ENCODE data around the gene MND1.

The MND1 gene, protein sequence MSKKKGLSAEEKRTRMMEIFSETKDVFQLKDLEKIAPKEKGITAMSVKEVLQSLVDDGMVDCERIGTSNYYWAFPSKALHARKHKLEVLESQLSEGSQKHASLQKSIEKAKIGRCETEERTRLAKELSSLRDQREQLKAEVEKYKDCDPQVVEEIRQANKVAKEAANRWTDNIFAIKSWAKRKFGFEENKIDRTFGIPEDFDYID
- total RNA-seq = 0 to 0.39 (median 0.07) reads per million in 3 experiments

- DNase-seq = peak; percentile 83
Observed at GRCh38 chr4:153344131-153345011, at the start of gene MND1. Gene MND1, plus strand, starts transcription at chr4:153344688. Its CDS starts 50 bp downstream, at chr4:153344738.

- no peak for DNase-seq
Observed at GRCh38 chr4:153295131-153295755, 49.2 kb upstream of the MND1 start.

DNA sequence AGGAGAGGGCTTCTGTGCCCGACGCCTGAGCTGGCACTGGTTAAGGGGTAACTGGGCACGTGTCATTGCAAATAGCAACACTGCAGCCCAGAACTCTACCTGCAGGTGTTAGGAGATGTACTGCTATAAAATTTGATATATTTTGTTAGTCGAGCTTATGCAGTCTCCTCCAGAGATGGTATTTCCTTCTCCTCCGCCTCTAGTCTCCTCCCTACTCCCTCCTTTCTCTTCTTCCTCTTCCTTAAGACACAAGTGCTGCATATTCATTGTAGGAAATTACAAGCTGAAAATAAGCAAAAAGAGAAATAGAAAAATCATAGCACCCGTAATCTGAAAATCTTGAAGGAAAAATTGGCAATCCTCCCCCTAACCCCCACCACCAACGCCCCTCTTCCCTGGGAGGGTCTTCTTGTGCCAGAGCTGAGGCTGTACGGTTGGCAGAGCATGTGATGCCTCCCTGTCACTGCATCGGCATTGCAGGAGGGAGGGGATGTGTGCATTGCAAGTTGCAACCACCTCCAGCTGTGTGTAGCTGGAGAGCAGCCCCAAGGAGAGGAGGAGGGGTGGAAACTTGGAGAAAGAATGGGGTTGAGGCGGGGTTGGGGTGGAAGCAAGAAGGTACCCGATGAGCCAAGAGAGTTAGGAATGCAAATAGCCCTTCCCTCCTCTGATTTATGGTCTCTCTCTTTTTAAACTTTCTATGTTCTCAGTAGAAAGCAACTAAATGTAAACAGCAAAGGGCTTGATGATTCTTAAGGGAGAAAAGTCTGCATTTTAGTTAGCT lies 48.3 kb upstream of the MND1 start:
- DNase-seq = no peak

DNA sequence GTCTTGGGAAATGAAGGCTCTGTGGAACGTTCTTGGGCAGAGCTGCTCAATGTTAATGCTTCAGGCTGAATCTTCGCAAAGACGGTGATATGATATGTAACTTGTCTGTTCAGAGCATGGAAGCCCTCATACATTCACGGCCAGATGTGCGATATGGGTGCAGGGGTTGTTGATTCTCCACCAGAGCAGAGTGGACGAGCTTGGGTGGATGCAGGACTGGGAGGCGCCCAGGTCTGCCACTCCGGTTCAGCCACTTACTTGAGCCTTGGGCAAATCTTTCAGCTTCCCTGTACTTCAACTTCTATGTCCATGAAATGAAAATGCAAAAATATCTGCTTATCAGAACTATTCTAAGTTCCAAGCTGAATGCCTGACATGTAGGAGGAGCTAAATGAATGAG lies 47.4 kb upstream of the MND1 start:
- DNase-seq = no peak

DNA sequence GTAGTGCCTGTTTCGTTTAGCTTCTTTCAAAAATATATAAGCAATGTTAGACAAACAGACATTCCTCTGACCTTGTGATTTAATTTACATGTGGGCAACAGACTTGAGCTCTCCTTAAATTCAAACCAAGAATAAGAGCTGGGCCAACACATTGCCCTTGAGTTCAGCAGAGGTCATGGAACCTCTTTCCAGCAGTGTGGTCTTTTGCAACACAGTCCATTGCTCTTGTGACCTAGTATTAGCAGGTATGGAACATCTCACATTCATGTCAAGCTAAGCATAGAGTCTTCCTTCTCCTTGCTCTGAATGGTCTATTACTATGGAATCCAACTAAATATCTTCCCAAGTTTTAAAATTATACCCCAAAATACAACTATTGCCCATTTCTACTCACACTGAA lies 33.7 kb upstream of the MND1 start:
- no peak for DNase-seq

GRCh38 chr4:153314915-153315314 lies 29.6 kb upstream of the MND1 start:
- no peak for DNase-seq

DNA sequence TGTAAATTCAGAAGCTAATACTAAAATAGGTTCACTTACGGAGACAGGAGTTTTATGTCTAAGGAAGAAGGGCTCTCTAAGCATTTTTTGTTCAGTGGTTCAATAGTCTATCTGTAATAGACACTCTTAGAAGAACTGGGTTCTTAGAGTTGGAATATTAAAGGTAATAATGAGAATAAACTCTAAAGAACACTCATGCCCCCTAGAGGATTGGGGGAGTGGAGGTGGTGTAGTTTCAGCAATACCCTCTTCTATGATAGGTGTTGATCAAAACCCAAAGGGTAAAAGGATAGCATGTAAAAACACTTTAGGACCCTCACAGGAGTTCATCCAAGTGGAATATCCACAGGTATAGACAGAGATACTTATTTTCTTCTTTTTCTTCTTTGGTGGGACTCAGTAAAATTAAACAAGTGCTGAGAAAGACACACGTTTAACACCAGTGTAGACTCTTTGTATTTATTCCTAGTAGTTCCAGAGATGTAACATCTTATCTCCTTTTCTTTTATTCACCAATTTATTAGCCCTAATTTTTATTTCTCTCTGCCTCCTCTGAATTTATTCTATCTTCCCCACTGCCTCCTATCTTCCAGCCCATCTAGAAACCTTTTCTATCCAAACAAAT lies 25.7 kb upstream of the MND1 start:
- peak; percentile 28 for DNase-seq

GRCh38 chr4:153322791-153323190 lies 21.7 kb upstream of the MND1 start:
- DNase-seq = no peak

DNA sequence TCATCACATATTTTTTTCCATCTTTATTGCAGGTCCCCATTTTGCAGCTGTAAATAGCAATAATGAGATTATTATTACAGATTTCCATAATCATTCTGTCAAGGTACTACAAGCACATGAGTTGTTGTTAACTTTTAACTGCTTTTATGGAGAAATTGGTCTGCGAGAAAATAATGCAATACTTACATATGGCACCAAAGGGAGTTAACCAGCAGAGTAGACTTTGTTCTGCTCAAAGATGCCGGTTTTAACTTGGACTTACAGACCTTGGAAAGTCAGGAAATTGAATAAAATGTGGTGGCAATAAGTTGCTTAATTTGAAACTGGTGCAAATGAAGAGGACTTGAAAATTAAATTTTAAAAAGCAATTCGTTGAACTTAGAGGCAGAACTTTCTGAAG lies 20.4 kb upstream of the MND1 start:
- no peak for DNase-seq

- DNase-seq = no peak
Observed at GRCh38 chr4:153325558-153325957, 18.9 kb upstream of the MND1 start.

- no peak for DNase-seq
Observed at GRCh38 chr4:153326513-153326912, 18.0 kb upstream of the MND1 start.

- no peak for DNase-seq
Observed at GRCh38 chr4:153327247-153327646, 17.2 kb upstream of the MND1 start.

GRCh38 chr4:153332936-153333335 lies 11.6 kb upstream of the MND1 start:
- no peak for DNase-seq

- DNase-seq = no peak
Observed at GRCh38 chr4:153333874-153334273, 10.6 kb upstream of the MND1 start.

DNA sequence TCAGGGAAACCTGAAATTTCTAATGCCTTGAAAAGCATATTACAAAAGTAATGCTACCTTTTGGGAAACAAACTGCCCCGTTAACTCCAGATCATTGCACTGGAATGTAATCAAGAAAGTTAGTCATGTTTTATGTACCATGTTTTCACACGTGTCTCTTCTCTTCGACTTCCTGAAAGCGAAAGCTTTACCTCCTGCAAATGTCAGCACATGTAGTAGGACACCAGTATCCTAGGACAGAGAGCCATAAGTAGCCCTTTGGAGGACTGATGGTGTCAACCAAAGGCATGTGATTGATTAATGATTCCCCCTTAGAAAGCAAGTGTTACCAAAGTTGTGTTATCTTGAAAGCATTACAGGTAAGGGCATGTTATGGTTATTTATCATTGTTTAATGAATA lies 8.8 kb upstream of the MND1 start:
- no peak for DNase-seq

DNA sequence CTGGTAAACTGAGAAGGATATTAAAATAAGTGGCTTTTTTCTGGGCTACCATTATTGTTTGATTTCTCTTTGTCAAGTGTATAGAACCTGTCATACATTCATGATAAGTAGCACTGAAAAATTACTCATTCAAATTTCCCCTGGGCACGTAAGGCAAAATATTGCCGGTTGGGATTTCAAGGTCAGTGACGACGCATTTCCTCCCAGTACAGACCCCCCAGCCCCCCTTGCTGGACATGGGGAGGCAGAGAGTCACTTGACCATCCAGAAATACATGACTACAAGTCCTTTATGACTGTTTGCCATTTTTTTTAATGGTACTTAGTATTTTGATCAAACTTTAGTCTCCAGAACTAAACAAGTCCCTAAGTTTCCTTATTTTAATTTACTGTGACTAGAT lies 6.8 kb upstream of the MND1 start:
- DNase-seq = no peak

GRCh38 chr4:153341575-153342090 lies 2.9 kb upstream of the MND1 start:
- DNase-seq = no peak

GRCh38 chr4:153342751-153343552 lies 1.5 kb upstream of the MND1 start:
- no peak for DNase-seq

GRCh38 chr4:153345012-153345981 lies 809 bp downstream of the MND1 start:
- DNase-seq = peak; percentile 46

- DNase-seq = no peak
Observed at GRCh38 chr4:153346031-153346430, 1.5 kb downstream of the MND1 start.

Data from central memory CD4-positive, alpha-beta T cell (primary cell).